GM23248 (cell line): ENCODE data around the gene MX2.

Source experiments
- EZH2 ChIP-seq: fragments of 200-600 bp; sonication (generic); IDR thresholded peaks from 2 replicates; pipeline ENCODE4 v1.6.1; 2018; ENCODE audit warnings: antibody characterized with exemption, mild to moderate bottlenecking; ENCODE audit not compliant: insufficient read depth, poor library complexity, severe bottlenecking
- EZH2phosphoT487 ChIP-seq: fragments of 200-600 bp; sonication (generic); IDR thresholded peaks from 2 replicates; pipeline ENCODE4 v1.6.1; 2018; ENCODE audit warnings: antibody characterized with exemption, moderate library complexity, mild to moderate bottlenecking, low read depth; ENCODE audit not compliant: insufficient read depth

GRCh38 chr21:41381731-41382130 lies 19.9 kb downstream of the MX2 start:
- TF ChIP-seq EZH2 (no peak), EZH2phosphoT487 (no peak)
